OCI-LY1 (cell line): ENCODE measurements around the gene MID1.

Experiments
- H2AFZ ChIP-seq: fragments of 200-600 bp; sonication (generic), shearing (Covaris generic); 2 replicates; pipeline ENCODE4 v1.6.0; 2014; ENCODE audit warnings: antibody characterized with exemption, mild to moderate bottlenecking, low read length
- H3F3A ChIP-seq: fragments of 200-600 bp; sonication (generic), shearing (Covaris generic); 2 replicates; pipeline ENCODE4 v1.6.0; 2014; ENCODE audit warnings: mild to moderate bottlenecking, antibody characterized with exemption, low read length, moderate library complexity; ENCODE audit not compliant: insufficient read depth
- H3K27ac ChIP-seq: fragments of 200-600 bp; sonication (generic); 2 replicates; pipeline ENCODE4 v1.5.1; 2014; ENCODE audit warnings: low read length, mixed run types, mild to moderate bottlenecking, low read depth; ENCODE audit not compliant: poor library complexity, severe bottlenecking
- H3K27me3 ChIP-seq: fragments of 200-600 bp; sonication (generic); 2 replicates; pipeline ENCODE4 v1.6.0; 2014; ENCODE audit warnings: antibody characterized with exemption, mild to moderate bottlenecking, low read length, moderate library complexity; ENCODE audit not compliant: insufficient read depth
- H3K36me3 ChIP-seq: fragments of 200-600 bp; sonication (generic); 2 replicates; pipeline ENCODE4 v1.6.1; 2014; ENCODE audit warnings: mild to moderate bottlenecking, antibody characterized with exemption, low read length, moderate library complexity, mixed read lengths; ENCODE audit not compliant: insufficient read depth
- H3K4me1 ChIP-seq: fragments of 200-600 bp; sonication (generic); 2 replicates; pipeline ENCODE4 v1.5.1; 2014; ENCODE audit warnings: mild to moderate bottlenecking, low read length, moderate library complexity; ENCODE audit not compliant: insufficient read depth, severe bottlenecking
- H3K4me2 ChIP-seq: fragments of 200-600 bp; sonication (generic), shearing (Covaris generic); 2 replicates; pipeline ENCODE4 v1.6.1; 2014; ENCODE audit warnings: low read length
- H3K4me3 ChIP-seq: fragments of 200-600 bp; sonication (generic); 2 replicates; pipeline ENCODE4 v1.5.1; 2014; ENCODE audit warnings: low read length, low read depth, mild to moderate bottlenecking, mixed read lengths; ENCODE audit not compliant: poor library complexity, severe bottlenecking
- H3K79me2 ChIP-seq: fragments of 200-600 bp; shearing (Covaris generic); 2 replicates; pipeline ENCODE4 v1.6.1; 2016; ENCODE audit warnings: mixed run types, low read length, mixed read lengths; ENCODE audit not compliant: insufficient read depth
- H3K9ac ChIP-seq: fragments of 200-600 bp; sonication (generic), shearing (Covaris generic); 2 replicates; pipeline ENCODE4 v1.6.1; 2014; ENCODE audit warnings: mild to moderate bottlenecking, low read length, mixed read lengths
- H3K9me2 ChIP-seq: fragments of 200-600 bp; sonication (generic), shearing (Covaris generic); 2 replicates; pipeline ENCODE4 v1.6.1; 2014; ENCODE audit warnings: low read depth, mild to moderate bottlenecking, low read length, mixed read lengths
- H3K9me3 ChIP-seq: fragments of 200-600 bp; shearing (Covaris generic); 2 replicates; pipeline ENCODE4 v1.6.1; 2014; ENCODE audit warnings: low read length, mixed read lengths
- H4K20me1 ChIP-seq: fragments of 200-600 bp; sonication (generic), shearing (Covaris generic); 2 replicates; pipeline ENCODE4 v1.6.0; 2016; ENCODE audit warnings: mild to moderate bottlenecking, low read length; ENCODE audit not compliant: insufficient read depth
- EZH2 ChIP-seq: fragments of 200-600 bp; sonication (generic), shearing (Covaris generic); IDR thresholded peaks from 2 replicates; pipeline ENCODE4 v1.8.0; 2017; ENCODE audit warnings: borderline replicate concordance, mixed run types, mild to moderate bottlenecking, antibody characterized with exemption, low read length, moderate library complexity, mixed read lengths
- TF ChIP-seq, protein P1 (sequence below): fragments of 200-600 bp; sonication (generic), shearing (Covaris generic); IDR thresholded peaks from 2 replicates; pipeline ENCODE4 v1.5.1; 2017; ENCODE audit warnings: mild to moderate bottlenecking, antibody characterized with exemption, low read length, moderate library complexity, mixed read lengths

Gene MID1

DNA sequence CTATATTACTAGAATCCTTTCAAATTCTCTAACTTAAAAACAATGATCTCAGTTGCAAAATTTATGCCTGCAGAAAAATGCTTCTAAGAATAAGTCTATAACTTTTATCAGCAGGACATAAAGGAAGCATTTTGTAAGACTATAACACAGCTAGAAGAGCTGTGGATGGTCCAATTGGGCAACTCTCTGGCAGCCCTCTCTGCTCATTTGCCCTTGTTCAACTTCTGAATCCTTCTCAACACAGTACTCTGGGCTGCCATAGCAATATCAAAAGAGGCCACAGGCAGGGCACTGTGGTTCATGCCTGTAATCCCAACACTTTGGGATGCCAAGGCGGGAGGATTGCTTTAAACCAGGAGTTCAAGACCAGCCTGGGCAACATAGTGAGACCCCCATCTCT is 88.5 kb downstream of the MID1 start:
- no peaks in the 10 kb centered on the region for H3K9me2 ChIP-seq
- H3K9ac ChIP-seq: no peak overlapping the region
- H3K79me2 ChIP-seq: no peaks in the 10 kb centered on the region
- H3K27ac ChIP-seq: no peak overlapping the region
- H3K36me3 ChIP-seq: no peaks in the 10 kb centered on the region
- H3K4me2 ChIP-seq: no peak overlapping the region
- no peaks in the 10 kb centered on the region for H3K4me1 ChIP-seq
- no peaks in the 10 kb centered on the region for H3F3A ChIP-seq
- no peaks in the 10 kb centered on the region for H3K27me3 ChIP-seq
- no peak overlapping the region for H3K4me3 ChIP-seq
- no peaks in the 10 kb centered on the region for H4K20me1 ChIP-seq
- no peak for TF ChIP-seq EZH2
- TF ChIP-seq, protein P1, sequence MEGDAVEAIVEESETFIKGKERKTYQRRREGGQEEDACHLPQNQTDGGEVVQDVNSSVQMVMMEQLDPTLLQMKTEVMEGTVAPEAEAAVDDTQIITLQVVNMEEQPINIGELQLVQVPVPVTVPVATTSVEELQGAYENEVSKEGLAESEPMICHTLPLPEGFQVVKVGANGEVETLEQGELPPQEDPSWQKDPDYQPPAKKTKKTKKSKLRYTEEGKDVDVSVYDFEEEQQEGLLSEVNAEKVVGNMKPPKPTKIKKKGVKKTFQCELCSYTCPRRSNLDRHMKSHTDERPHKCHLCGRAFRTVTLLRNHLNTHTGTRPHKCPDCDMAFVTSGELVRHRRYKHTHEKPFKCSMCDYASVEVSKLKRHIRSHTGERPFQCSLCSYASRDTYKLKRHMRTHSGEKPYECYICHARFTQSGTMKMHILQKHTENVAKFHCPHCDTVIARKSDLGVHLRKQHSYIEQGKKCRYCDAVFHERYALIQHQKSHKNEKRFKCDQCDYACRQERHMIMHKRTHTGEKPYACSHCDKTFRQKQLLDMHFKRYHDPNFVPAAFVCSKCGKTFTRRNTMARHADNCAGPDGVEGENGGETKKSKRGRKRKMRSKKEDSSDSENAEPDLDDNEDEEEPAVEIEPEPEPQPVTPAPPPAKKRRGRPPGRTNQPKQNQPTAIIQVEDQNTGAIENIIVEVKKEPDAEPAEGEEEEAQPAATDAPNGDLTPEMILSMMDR: no peak
- H2AFZ ChIP-seq: no peak overlapping the region
- H3K9me3 ChIP-seq: no peaks in the 10 kb centered on the region

DNA sequence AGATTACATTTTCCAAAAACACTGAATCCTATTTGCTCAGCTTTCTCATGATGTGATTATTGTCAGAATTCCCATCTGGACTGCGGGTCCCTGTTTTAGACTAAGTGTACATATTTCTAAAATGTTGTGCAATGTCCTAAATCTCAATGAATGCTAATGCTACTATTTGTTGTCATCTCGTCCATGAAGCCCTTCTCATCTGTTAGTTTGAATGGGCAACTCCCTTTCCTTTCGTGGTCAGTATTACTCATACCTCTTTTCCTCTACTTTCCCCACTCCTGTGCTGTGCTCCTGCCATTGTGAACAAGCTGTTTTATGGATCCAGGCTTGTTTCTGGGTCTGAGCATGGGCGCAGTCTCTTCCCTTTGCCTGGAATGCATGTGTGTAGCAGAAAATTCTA is 91.0 kb downstream of the MID1 start:
- H3K27ac ChIP-seq: no peak overlapping the region
- no peak for TF ChIP-seq EZH2
- TF ChIP-seq, protein P1: no peak
- H3K4me2 ChIP-seq: no peak overlapping the region

DNA sequence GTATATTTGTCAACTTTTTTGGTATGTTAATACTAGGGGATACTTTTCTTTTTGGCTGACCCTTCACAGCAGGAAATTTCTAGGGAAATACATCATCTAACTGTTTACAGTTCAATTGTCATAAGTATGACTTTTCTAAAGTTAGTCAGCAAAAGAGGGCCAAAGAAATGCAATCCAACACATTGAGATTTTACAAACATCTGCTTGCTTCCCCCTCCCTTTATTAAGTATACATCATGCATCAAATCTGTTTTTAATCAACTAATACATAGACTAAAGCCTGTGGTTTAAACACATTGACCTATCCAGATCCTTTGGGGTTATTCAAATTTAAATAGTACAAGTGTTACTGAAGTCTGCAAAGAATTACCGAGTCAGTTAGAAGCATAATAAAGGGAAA is 93.9 kb downstream of the MID1 start:
- H3K9me3 ChIP-seq: no peaks in the 10 kb centered on the region
- H3F3A ChIP-seq: no peaks in the 10 kb centered on the region
- H3K79me2 ChIP-seq: no peaks in the 10 kb centered on the region
- H3K27ac ChIP-seq: no peak overlapping the region
- no peak for TF ChIP-seq EZH2
- TF ChIP-seq, protein P1: no peak
- H3K27me3 ChIP-seq: no peaks in the 10 kb centered on the region
- no peaks in the 10 kb centered on the region for H3K4me1 ChIP-seq
- no peak overlapping the region for H2AFZ ChIP-seq
- no peaks in the 10 kb centered on the region for H3K9me2 ChIP-seq
- H3K9ac ChIP-seq: no peak overlapping the region
- H4K20me1 ChIP-seq: no peaks in the 10 kb centered on the region
- no peak overlapping the region for H3K4me2 ChIP-seq
- no peaks in the 10 kb centered on the region for H3K36me3 ChIP-seq
- H3K4me3 ChIP-seq: no peak overlapping the region

More for the DNA sequence above, 91.0 kb downstream of the MID1 start:
- Histone ChIP-seq H3K36me3 (no peaks in the 10 kb centered on the region), H3K9me3 (no peaks in the 10 kb centered on the region), H3K79me2 (no peaks in the 10 kb centered on the region), H3K9me2 (no peaks in the 10 kb centered on the region), H4K20me1 (no peaks in the 10 kb centered on the region), H3F3A (no peaks in the 10 kb centered on the region), H2AFZ (no peak overlapping the region), H3K9ac (no peak overlapping the region), H3K27me3 (no peaks in the 10 kb centered on the region), H3K4me3 (no peak overlapping the region), H3K4me1 (no peaks in the 10 kb centered on the region)
